HEK293 (cell line): ENCODE measurements around the gene RIPPLY2.

Source experiments
- BCL11A ChIP-seq: fragments of 450-650 bp; formaldehyde crosslinking; IDR thresholded peaks from 2 replicates; pipeline ENCODE4 v1.5.1; 2016; ENCODE audit warnings: low read depth, missing biosample characterization, missing genetic modification characterization
- FEZF1 ChIP-seq: fragments of 450-650 bp; formaldehyde crosslinking; IDR thresholded peaks from 2 replicates; pipeline ENCODE4 v1.5.1; 2016; ENCODE audit warnings: missing biosample characterization, missing genetic modification characterization
- HOXC10 ChIP-seq: sonication (generic); formaldehyde crosslinking; IDR thresholded peaks from 2 replicates; pipeline ENCODE4 v1.8.1; 2023; ENCODE audit warnings: mild to moderate bottlenecking, missing genetic modification reagents
- MEIS1 ChIP-seq: sonication (generic); formaldehyde crosslinking; IDR thresholded peaks from 2 replicates; pipeline ENCODE4 v1.8.1; 2022; ENCODE audit warnings: missing genetic modification reagents, mild to moderate bottlenecking, borderline replicate concordance
- OVOL3 ChIP-seq: fragments of 450-650 bp; formaldehyde crosslinking; IDR thresholded peaks from 2 replicates; pipeline ENCODE4 v1.5.1; 2016; ENCODE audit warnings: missing biosample characterization, missing genetic modification characterization
- SCRT1 ChIP-seq: fragments of 450-650 bp; formaldehyde crosslinking; IDR thresholded peaks from 2 replicates; pipeline ENCODE4 v1.5.1; 2016; ENCODE audit warnings: missing biosample characterization, missing genetic modification characterization, borderline replicate concordance
- TCF7L2 ChIP-seq: IDR thresholded peaks from 2 replicates; pipeline ENCODE4 v1.6.1; 2011; ENCODE audit warnings: low read depth, mild to moderate bottlenecking, inconsistent platforms, low read length, moderate library complexity, borderline replicate concordance
- YY1 ChIP-seq: fragments of 450-650 bp; formaldehyde crosslinking; IDR thresholded peaks from 2 replicates; pipeline ENCODE4 v1.5.1; 2018; ENCODE audit warnings: missing biosample characterization, missing genetic modification characterization
- YY2 ChIP-seq: fragments of 450-650 bp; formaldehyde crosslinking; IDR thresholded peaks from 2 replicates; pipeline ENCODE4 v1.5.1; 2016; ENCODE audit warnings: missing biosample characterization, missing genetic modification characterization
- ZBTB10 ChIP-seq: fragments of 450-650 bp; formaldehyde crosslinking; IDR thresholded peaks from 2 replicates; pipeline ENCODE4 v1.5.1; 2016; ENCODE audit warnings: missing biosample characterization, missing genetic modification characterization
- ZBTB17 ChIP-seq: fragments of 450-650 bp; formaldehyde crosslinking; IDR thresholded peaks from 2 replicates; pipeline ENCODE4 v1.5.1; 2016; ENCODE audit warnings: missing biosample characterization, missing genetic modification characterization
- ZNF10 ChIP-seq: fragments of 450-650 bp; formaldehyde crosslinking; IDR thresholded peaks from 2 replicates; pipeline ENCODE4 v1.5.1; 2017; ENCODE audit warnings: missing biosample characterization, missing genetic modification characterization
- ZNF112 ChIP-seq: fragments of 450-650 bp; formaldehyde crosslinking; IDR thresholded peaks from 2 replicates; pipeline ENCODE4 v1.5.0; 2017; ENCODE audit warnings: missing biosample characterization, missing genetic modification characterization
- ZNF132 ChIP-seq: fragments of 450-650 bp; formaldehyde crosslinking; IDR thresholded peaks from 2 replicates; pipeline ENCODE4 v1.5.1; 2017; ENCODE audit warnings: missing biosample characterization, missing genetic modification characterization, borderline replicate concordance
- ZNF133 ChIP-seq: fragments of 450-650 bp; formaldehyde crosslinking; IDR thresholded peaks from 2 replicates; pipeline ENCODE4 v1.5.1; 2016; ENCODE audit warnings: missing biosample characterization, missing genetic modification characterization
- ZNF169 ChIP-seq: fragments of 450-650 bp; formaldehyde crosslinking; IDR thresholded peaks from 2 replicates; pipeline ENCODE4 v1.5.1; 2016; ENCODE audit warnings: missing biosample characterization, missing genetic modification characterization
- ZNF23 ChIP-seq: fragments of 450-650 bp; formaldehyde crosslinking; IDR thresholded peaks from 2 replicates; pipeline ENCODE4 v1.5.1; 2016; ENCODE audit warnings: missing biosample characterization, missing genetic modification characterization, borderline replicate concordance
- ZNF248 ChIP-seq: fragments of 450-650 bp; formaldehyde crosslinking; IDR thresholded peaks from 2 replicates; pipeline ENCODE4 v1.5.1; 2017; ENCODE audit warnings: missing biosample characterization, missing genetic modification characterization
- ZNF266 ChIP-seq: fragments of 450-650 bp; formaldehyde crosslinking; IDR thresholded peaks from 2 replicates; pipeline ENCODE4 v1.5.1; 2016; ENCODE audit warnings: missing biosample characterization, missing genetic modification characterization, low read depth
- ZNF280D ChIP-seq: fragments of 450-650 bp; formaldehyde crosslinking; IDR thresholded peaks from 2 replicates; pipeline ENCODE4 v1.5.1; 2016; ENCODE audit warnings: missing biosample characterization, missing genetic modification characterization
- ZNF335 ChIP-seq: fragments of 450-650 bp; formaldehyde crosslinking; conservative IDR thresholded peaks from 2 replicates; pipeline ENCODE4 v1.5.1; 2016; ENCODE audit warnings: missing biosample characterization, missing genetic modification characterization
- ZNF350 ChIP-seq: fragments of 450-650 bp; formaldehyde crosslinking; IDR thresholded peaks from 2 replicates; pipeline ENCODE4 v1.5.0; 2017; ENCODE audit warnings: missing biosample characterization, mild to moderate bottlenecking, missing genetic modification characterization
- ZNF362 ChIP-seq: fragments of 450-650 bp; formaldehyde crosslinking; IDR thresholded peaks from 2 replicates; pipeline ENCODE4 v1.5.1; 2016; ENCODE audit warnings: missing biosample characterization, missing genetic modification characterization
- ZNF404 ChIP-seq: fragments of 450-650 bp; formaldehyde crosslinking; IDR thresholded peaks from 2 replicates; pipeline ENCODE4 v1.5.1; 2017; ENCODE audit warnings: missing biosample characterization, missing genetic modification characterization
- ZNF473 ChIP-seq: fragments of 450-650 bp; formaldehyde crosslinking; IDR thresholded peaks from 2 replicates; pipeline ENCODE4 v1.5.1; 2017; ENCODE audit warnings: missing biosample characterization, missing genetic modification characterization
- ZNF548 ChIP-seq: fragments of 450-650 bp; formaldehyde crosslinking; IDR thresholded peaks from 2 replicates; pipeline ENCODE4 v1.5.1; 2016; ENCODE audit warnings: missing biosample characterization, missing genetic modification characterization
- ZNF549 ChIP-seq: fragments of 450-650 bp; IDR thresholded peaks from 2 replicates; pipeline ENCODE4 v1.5.1; 2018; ENCODE audit warnings: missing biosample characterization, missing genetic modification characterization, mild to moderate bottlenecking, inconsistent platforms, moderate library complexity
- ZNF558 ChIP-seq: fragments of 450-650 bp; formaldehyde crosslinking; IDR thresholded peaks from 2 replicates; pipeline ENCODE4 v1.5.1; 2016; ENCODE audit warnings: missing biosample characterization, missing genetic modification characterization
- ZNF626 ChIP-seq: fragments of 450-650 bp; sonication (Bioruptor Pico); formaldehyde crosslinking; IDR thresholded peaks from 2 replicates; pipeline ENCODE4 v1.5.1; 2018; ENCODE audit warnings: missing biosample characterization, missing genetic modification characterization, inconsistent platforms
- ZNF645 ChIP-seq: fragments of 450-650 bp; formaldehyde crosslinking; IDR thresholded peaks from 2 replicates; pipeline ENCODE4; 2016; ENCODE audit warnings: missing biosample characterization, missing genetic modification characterization
- ZNF670 ChIP-seq: fragments of 450-650 bp; formaldehyde crosslinking; IDR thresholded peaks from 2 replicates; pipeline ENCODE4 v1.5.1; 2016; ENCODE audit warnings: missing biosample characterization, missing genetic modification characterization, low read depth
- ZNF768 ChIP-seq: fragments of 450-650 bp; formaldehyde crosslinking; IDR thresholded peaks from 2 replicates; pipeline ENCODE4 v1.5.1; 2018; ENCODE audit warnings: missing biosample characterization, mild to moderate bottlenecking, missing genetic modification characterization
- ZSCAN4 ChIP-seq: fragments of 450-650 bp; formaldehyde crosslinking; IDR thresholded peaks from 2 replicates; pipeline ENCODE4 v1.5.1; 2017; ENCODE audit warnings: missing biosample characterization, missing genetic modification characterization

Gene RIPPLY2

GRCh38 chr6:83867527-83868161 is 14.5 kb downstream of the RIPPLY2 start (continued):
- TF ChIP-seq YY2: peak; percentile 53; the same call in 1 of the 2 replicates
- TF ChIP-seq TCF7L2: no peak
- no peak for TF ChIP-seq BCL11A (tag by site-specific recombination)
- no peak for TF ChIP-seq ZNF362
- TF ChIP-seq ZNF670 (tag by site-specific recombination): no peak
- no peak for TF ChIP-seq SCRT1 (tag by site-specific recombination)
- peak; percentile 99 for TF ChIP-seq ZNF626 (tag by site-specific recombination)
- 0 out of 2 replicates have a peak, but pooled peaks have one; percentile 27 for TF ChIP-seq ZNF335
- TF ChIP-seq ZNF112 (tag by site-specific recombination): no peak; the same call in 1 of the 2 replicates
- TF ChIP-seq ZNF10: no peak
- TF ChIP-seq ZNF404 (tag by site-specific recombination): no peak
- peak; percentile 71; the same call in 1 of the 2 replicates for TF ChIP-seq ZNF548 (tag by site-specific recombination)
- peak; percentile 91 for TF ChIP-seq ZNF169
- TF ChIP-seq ZNF132: no peak
- no peak for TF ChIP-seq ZSCAN4 (tag by site-specific recombination)
- peak; percentile 72 for TF ChIP-seq ZNF133
- TF ChIP-seq ZNF350 (tag by site-specific recombination): peak; percentile 38; the same call in 1 of the 2 replicates
- peak; percentile 90 for TF ChIP-seq ZNF549
- TF ChIP-seq FEZF1 (tag by site-specific recombination): no peak
- peak; percentile 83; the same call in 1 of the 2 replicates for TF ChIP-seq ZNF280D (tag by site-specific recombination)
- TF ChIP-seq ZNF645 (tag by site-specific recombination): no peak
- no peak for TF ChIP-seq MEIS1 (CRISPR knock-in tag)
- no peak for TF ChIP-seq OVOL3 (tag by site-specific recombination)
- TF ChIP-seq ZNF248 (tag by site-specific recombination): peak; percentile 76; the same call in 1 of the 2 replicates
- TF ChIP-seq ZBTB17 (tag by site-specific recombination): no peak
- 0 out of 2 replicates have a peak, but pooled peaks have one; percentile 29 for TF ChIP-seq ZNF768
- peak; percentile 51; the same call in 1 of the 2 replicates for TF ChIP-seq ZNF23 (tag by site-specific recombination)
- no peak for TF ChIP-seq YY1
- no peak for TF ChIP-seq ZNF473 (tag by site-specific recombination)
- peak; percentile 81 for TF ChIP-seq ZNF558 (tag by site-specific recombination)
- no peak for TF ChIP-seq HOXC10 (CRISPR knock-in tag)
- no peak for TF ChIP-seq ZBTB10 (tag by site-specific recombination)
- TF ChIP-seq ZNF266 (tag by site-specific recombination): no peak
